Measurements from ENCODE around the gene COG2. TPM values are rescaled to one million over a fixed set of nuclear protein-coding genes. Genes with fewer than 3 reads are reported as not detected.

Gene COG2
- total RNA-seq, 1 donor, result 23.9 TPM

DNA sequence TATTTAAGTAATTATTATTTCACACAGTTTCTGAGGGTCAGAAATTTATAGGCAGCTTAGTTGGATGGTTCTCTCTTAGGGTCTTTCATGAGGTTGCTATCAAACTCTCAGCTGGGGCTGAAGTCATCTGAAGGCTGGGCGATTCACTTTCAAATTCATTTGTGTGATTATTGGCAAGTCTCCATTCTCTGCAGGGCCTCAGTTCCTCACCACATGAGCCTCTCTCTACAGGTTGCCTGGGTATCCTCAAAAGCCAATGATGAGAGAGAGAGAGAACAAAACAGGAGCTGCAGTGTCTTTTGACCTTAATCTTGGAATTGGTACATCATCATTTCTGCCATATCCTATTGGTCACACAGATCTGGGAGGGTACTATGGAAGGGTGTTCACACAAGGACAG is 29.6 kb upstream of the COG2 start:
- TF ChIP-seq, protein P1, sequence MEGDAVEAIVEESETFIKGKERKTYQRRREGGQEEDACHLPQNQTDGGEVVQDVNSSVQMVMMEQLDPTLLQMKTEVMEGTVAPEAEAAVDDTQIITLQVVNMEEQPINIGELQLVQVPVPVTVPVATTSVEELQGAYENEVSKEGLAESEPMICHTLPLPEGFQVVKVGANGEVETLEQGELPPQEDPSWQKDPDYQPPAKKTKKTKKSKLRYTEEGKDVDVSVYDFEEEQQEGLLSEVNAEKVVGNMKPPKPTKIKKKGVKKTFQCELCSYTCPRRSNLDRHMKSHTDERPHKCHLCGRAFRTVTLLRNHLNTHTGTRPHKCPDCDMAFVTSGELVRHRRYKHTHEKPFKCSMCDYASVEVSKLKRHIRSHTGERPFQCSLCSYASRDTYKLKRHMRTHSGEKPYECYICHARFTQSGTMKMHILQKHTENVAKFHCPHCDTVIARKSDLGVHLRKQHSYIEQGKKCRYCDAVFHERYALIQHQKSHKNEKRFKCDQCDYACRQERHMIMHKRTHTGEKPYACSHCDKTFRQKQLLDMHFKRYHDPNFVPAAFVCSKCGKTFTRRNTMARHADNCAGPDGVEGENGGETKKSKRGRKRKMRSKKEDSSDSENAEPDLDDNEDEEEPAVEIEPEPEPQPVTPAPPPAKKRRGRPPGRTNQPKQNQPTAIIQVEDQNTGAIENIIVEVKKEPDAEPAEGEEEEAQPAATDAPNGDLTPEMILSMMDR (IDR thresholded peaks at IDR 0.05; ENCODE audit: extremely low read depth, low read depth, low read length), result no peak
- H3K79me2 ChIP-seq (ENCODE audit: insufficient read depth, low read length), result no peaks in the 10 kb centered on the region
- no peak overlapping the region for H3K4me3 ChIP-seq (ENCODE audit: insufficient read depth, low read length)
- H3K27ac ChIP-seq (ENCODE audit: low read depth, low read length), result no peak overlapping the region
- no peak overlapping the region for H2AFZ ChIP-seq (ENCODE audit: low read length)
- H3K4me1 ChIP-seq (ENCODE audit: insufficient read depth, low read length), result no peaks in the 10 kb centered on the region
- no peaks in the 10 kb centered on the region for H3K9me3 ChIP-seq (ENCODE audit: low read depth, low read length)
- no peaks in the 10 kb centered on the region for H3K36me3 ChIP-seq (ENCODE audit: insufficient read depth, low read length)
- H4K20me1 ChIP-seq (ENCODE audit: insufficient read depth, low read length), result no peaks in the 10 kb centered on the region
- no peak for DNase-seq (ENCODE audit: insufficient read length, low spot score, missing footprints)
- no peak overlapping the region for H3K4me2 ChIP-seq (ENCODE audit: insufficient read depth, low read length)
- no peaks in the 10 kb centered on the region for H3K27me3 ChIP-seq (ENCODE audit: insufficient read depth, low read length)

DNA sequence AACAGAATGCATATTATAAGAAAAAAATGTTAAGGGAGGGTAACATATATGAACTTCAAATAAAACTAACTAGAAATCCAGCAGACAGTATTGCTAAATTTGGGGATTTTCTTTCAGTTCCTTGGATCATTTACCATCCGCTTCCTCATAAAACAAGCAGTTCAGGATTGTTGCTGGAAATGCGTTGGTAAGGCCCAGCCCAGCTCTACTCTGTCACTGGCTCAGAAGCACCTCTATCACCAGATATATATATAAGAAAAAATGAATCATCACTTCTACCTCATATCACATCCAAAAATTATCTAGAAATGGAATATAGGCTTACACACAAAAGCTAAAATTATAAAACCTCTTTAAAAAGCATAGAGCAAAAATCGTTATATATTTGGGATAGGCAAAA is 28.2 kb upstream of the COG2 start:
- no peak overlapping the region for H2AFZ ChIP-seq (ENCODE audit: low read length)
- H3K36me3 ChIP-seq (ENCODE audit: insufficient read depth, low read length), result no peaks in the 10 kb centered on the region
- no peaks in the 10 kb centered on the region for H3K9me3 ChIP-seq (ENCODE audit: low read depth, low read length)
- peaks cover 2% of the 10 kb centered on the region for H3K27me3 ChIP-seq (ENCODE audit: insufficient read depth, low read length)
- no peak overlapping the region for H3K4me2 ChIP-seq (ENCODE audit: insufficient read depth, low read length)
- H3K27ac ChIP-seq (ENCODE audit: low read depth, low read length), result no peak overlapping the region
- DNase-seq (ENCODE audit: insufficient read length, low spot score, missing footprints), result no peak
- no peaks in the 10 kb centered on the region for H4K20me1 ChIP-seq (ENCODE audit: insufficient read depth, low read length)
- no peaks in the 10 kb centered on the region for H3K79me2 ChIP-seq (ENCODE audit: insufficient read depth, low read length)
- TF ChIP-seq, protein P1 (IDR thresholded peaks at IDR 0.05; ENCODE audit: extremely low read depth, low read depth, low read length), result no peak
- H3K4me1 ChIP-seq (ENCODE audit: insufficient read depth, low read length), result no peaks in the 10 kb centered on the region
- H3K4me3 ChIP-seq (ENCODE audit: insufficient read depth, low read length), result no peak overlapping the region

DNA sequence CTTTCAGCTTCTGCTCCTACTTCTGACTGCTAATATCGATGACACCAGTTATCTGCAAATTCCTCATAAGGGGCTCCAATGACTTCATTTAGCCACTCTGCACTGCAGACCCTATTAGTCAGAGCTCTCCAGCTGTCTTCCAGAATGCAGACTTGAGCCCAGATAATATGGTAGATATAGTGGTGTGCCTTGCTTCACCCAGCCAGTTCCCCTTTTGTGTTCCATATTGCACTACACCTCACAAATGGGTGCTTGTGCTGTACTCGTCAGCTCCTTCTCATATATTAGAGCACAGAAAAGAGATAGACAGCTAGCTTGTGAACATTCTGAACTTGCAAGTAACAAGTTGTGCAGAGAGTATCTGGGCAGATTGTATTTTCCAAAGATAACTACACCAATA is 23.7 kb upstream of the COG2 start:
- H3K27ac ChIP-seq (ENCODE audit: low read depth, low read length), result no peak overlapping the region
- H3K79me2 ChIP-seq (ENCODE audit: insufficient read depth, low read length), result no peaks in the 10 kb centered on the region
- H3K4me2 ChIP-seq (ENCODE audit: insufficient read depth, low read length), result no peak overlapping the region
- no peak overlapping the region for H3K4me3 ChIP-seq (ENCODE audit: insufficient read depth, low read length)
- H3K27me3 ChIP-seq (ENCODE audit: insufficient read depth, low read length), result peaks cover 2% of the 10 kb centered on the region
- no peak for DNase-seq (ENCODE audit: insufficient read length, low spot score, missing footprints)
- H3K9me3 ChIP-seq (ENCODE audit: low read depth, low read length), result no peaks in the 10 kb centered on the region
- H2AFZ ChIP-seq (ENCODE audit: low read length), result no peak overlapping the region
- no peaks in the 10 kb centered on the region for H4K20me1 ChIP-seq (ENCODE audit: insufficient read depth, low read length)
- H3K4me1 ChIP-seq (ENCODE audit: insufficient read depth, low read length), result no peaks in the 10 kb centered on the region
- TF ChIP-seq, protein P1 (IDR thresholded peaks at IDR 0.05; ENCODE audit: extremely low read depth, low read depth, low read length), result no peak
- no peaks in the 10 kb centered on the region for H3K36me3 ChIP-seq (ENCODE audit: insufficient read depth, low read length)

DNA sequence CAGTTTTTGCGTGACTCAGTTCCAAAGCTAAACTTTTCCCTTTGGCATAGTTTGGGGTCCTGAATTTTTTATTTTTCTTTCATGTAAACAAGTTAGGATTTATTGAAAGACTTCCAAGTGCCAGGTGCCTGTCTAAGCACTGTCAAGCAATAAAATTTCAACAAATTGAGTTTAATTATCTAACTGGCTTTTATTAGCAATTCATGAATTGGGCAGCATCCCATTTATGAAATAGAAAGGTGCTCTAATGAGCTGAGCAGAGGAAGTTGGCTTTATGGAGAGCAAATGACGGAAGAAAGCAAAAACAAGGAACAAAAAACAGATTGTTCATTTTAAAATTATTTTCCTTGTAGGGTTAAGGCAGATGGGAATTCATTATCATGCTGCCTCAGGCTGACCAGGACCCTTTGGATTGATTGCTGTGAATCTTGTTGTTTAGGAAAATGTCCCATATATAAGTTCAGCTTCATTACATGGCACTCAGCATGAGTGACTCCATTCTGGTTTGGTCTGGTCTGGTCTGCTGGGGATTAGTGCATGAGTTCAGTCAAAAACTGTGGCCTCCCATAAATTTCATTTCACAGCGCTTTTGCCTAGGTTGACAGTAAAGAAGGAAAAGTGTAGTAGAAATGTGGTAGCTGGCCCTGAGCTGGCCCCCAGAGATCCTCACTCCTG is 21.5 kb upstream of the COG2 start:
- no peaks in the 10 kb centered on the region for H3K4me1 ChIP-seq (ENCODE audit: insufficient read depth, low read length)
- no peak overlapping the region for H3K4me2 ChIP-seq (ENCODE audit: insufficient read depth, low read length)

More for the DNA sequence above, 21.5 kb upstream of the COG2 start:
- H3K27me3 ChIP-seq (ENCODE audit: insufficient read depth, low read length), result peaks cover 2% of the 10 kb centered on the region
- H4K20me1 ChIP-seq (ENCODE audit: insufficient read depth, low read length), result no peaks in the 10 kb centered on the region
- TF ChIP-seq, protein P1 (IDR thresholded peaks at IDR 0.05; ENCODE audit: extremely low read depth, low read depth, low read length), result no peak
- DNase-seq (ENCODE audit: insufficient read length, low spot score, missing footprints), result no peak
- H3K4me3 ChIP-seq (ENCODE audit: insufficient read depth, low read length), result no peak overlapping the region
- no peaks in the 10 kb centered on the region for H3K36me3 ChIP-seq (ENCODE audit: insufficient read depth, low read length)
- H2AFZ ChIP-seq (ENCODE audit: low read length), result no peak overlapping the region
- H3K27ac ChIP-seq (ENCODE audit: low read depth, low read length), result no peak overlapping the region
- H3K79me2 ChIP-seq (ENCODE audit: insufficient read depth, low read length), result no peaks in the 10 kb centered on the region
- H3K9me3 ChIP-seq (ENCODE audit: low read depth, low read length), result no peaks in the 10 kb centered on the region

All from osteoblast (primary cell).